SK-N-SH treated with all-trans-retinoic acid at 6 μM for 48 hours (cell line): ENCODE data around the gene RITA1.

ENCODE experiments used
- ARNTL ChIP-seq: fragments of 450-650 bp; formaldehyde crosslinking; IDR thresholded peaks from 2 replicates; pipeline ENCODE4 v1.5.0; 2020; ENCODE audit warnings: low read depth, mild to moderate bottlenecking, moderate library complexity, borderline replicate concordance
- RARB ChIP-seq: fragments of 250-450 bp; sonication (Bioruptor Pico); IDR thresholded peaks from 2 replicates; pipeline ENCODE4 v1.8.0; 2021; ENCODE audit warnings: mild to moderate bottlenecking, moderate library complexity
- ZC3H10 ChIP-seq: fragments of 250-450 bp; sonication (Bioruptor Pico); IDR thresholded peaks from 2 replicates; pipeline ENCODE4 v1.5.1; 2021; ENCODE audit warnings: mild to moderate bottlenecking, moderate library complexity
- ZFP3 ChIP-seq: fragments of 250-450 bp; sonication (Bioruptor Pico); IDR thresholded peaks from 2 replicates; pipeline ENCODE4 v1.5.0; 2020; ENCODE audit warnings: mild to moderate bottlenecking, moderate library complexity
- ZFP30 ChIP-seq: fragments of 450-650 bp; formaldehyde crosslinking; IDR thresholded peaks from 2 replicates; pipeline ENCODE4 v1.5.0; 2022; ENCODE audit warnings: mild to moderate bottlenecking, moderate library complexity
- ZNF565 ChIP-seq: fragments of 450-650 bp; formaldehyde crosslinking; conservative IDR thresholded peaks from 2 replicates; pipeline ENCODE4 v1.5.0; 2020; ENCODE audit warnings: low read depth, mild to moderate bottlenecking, moderate library complexity
- ZNF70 ChIP-seq: fragments of 450-650 bp; formaldehyde crosslinking; IDR thresholded peaks from 2 replicates; pipeline ENCODE4 v1.5.0; 2020; ENCODE audit warnings: mild to moderate bottlenecking, moderate library complexity
- TF ChIP-seq, protein P1 (sequence below): fragments of 250-450 bp; sonication (Bioruptor Pico); IDR thresholded peaks from 2 replicates; pipeline ENCODE4 v1.8.0; 2020; ENCODE audit warnings: mild to moderate bottlenecking, moderate library complexity, borderline replicate concordance
- TF ChIP-seq, protein P2 (sequence below): fragments of 250-450 bp; sonication (Bioruptor Pico); IDR thresholded peaks from 2 replicates; pipeline ENCODE4 v1.5.1; 2021; ENCODE audit warnings: mild to moderate bottlenecking, moderate library complexity
- TF ChIP-seq, protein P3 (sequence below): fragments of 250-450 bp; sonication (Bioruptor Pico); IDR thresholded peaks from 2 replicates; pipeline ENCODE4 v1.5.0; 2020; ENCODE audit warnings: mild to moderate bottlenecking, moderate library complexity

DNA sequence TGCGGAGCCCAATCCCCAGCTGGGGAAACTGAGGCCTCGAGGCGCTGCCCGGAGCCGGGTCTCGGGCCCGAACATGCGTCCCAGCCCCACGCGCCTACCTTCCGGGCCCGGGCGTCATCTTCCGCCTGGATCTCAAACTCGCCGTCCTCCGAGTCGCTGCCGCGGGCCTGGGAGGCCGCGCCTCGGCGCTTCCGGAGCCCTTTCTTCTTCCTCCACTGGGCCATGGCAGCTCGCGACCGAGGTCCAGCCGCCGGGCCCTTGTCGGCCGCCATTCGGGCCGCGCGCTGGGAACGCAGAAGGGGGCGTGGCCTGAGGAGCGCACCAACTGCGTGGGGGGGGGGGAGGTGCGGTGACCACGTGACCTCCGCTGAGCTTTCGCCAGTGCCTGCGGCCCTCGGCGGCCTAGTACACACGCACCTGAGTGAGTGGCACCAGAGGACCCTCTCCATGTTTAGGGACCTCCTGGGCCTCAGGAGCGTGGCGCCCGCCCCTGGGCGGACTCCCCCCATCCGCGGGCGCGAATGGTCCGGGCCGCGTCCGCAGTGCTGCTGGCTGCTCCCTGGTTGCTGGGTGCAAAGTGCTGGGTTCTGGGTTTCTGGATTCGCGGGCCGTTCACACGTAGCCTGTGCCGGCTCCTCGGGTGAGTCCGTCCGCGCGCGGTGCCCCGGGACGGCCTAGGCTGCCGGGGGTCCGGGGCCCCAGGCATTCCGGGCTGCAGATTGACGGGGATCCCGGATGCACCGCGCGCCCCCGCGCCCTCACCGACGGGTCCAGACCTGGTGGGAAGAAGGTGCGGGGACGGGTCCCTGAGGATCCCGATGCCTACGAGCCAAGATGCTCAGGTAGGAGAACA is at the start of gene RITA1, which contains the start of gene DDX54:
- TF ChIP-seq ZFP3 = no peak
- TF ChIP-seq, protein P1, sequence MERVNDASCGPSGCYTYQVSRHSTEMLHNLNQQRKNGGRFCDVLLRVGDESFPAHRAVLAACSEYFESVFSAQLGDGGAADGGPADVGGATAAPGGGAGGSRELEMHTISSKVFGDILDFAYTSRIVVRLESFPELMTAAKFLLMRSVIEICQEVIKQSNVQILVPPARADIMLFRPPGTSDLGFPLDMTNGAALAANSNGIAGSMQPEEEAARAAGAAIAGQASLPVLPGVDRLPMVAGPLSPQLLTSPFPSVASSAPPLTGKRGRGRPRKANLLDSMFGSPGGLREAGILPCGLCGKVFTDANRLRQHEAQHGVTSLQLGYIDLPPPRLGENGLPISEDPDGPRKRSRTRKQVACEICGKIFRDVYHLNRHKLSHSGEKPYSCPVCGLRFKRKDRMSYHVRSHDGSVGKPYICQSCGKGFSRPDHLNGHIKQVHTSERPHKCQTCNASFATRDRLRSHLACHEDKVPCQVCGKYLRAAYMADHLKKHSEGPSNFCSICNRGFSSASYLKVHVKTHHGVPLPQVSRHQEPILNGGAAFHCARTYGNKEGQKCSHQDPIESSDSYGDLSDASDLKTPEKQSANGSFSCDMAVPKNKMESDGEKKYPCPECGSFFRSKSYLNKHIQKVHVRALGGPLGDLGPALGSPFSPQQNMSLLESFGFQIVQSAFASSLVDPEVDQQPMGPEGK = no peak
- no peak for TF ChIP-seq ZFP30 (CRISPR knock-in tag)
- TF ChIP-seq, protein P2, sequence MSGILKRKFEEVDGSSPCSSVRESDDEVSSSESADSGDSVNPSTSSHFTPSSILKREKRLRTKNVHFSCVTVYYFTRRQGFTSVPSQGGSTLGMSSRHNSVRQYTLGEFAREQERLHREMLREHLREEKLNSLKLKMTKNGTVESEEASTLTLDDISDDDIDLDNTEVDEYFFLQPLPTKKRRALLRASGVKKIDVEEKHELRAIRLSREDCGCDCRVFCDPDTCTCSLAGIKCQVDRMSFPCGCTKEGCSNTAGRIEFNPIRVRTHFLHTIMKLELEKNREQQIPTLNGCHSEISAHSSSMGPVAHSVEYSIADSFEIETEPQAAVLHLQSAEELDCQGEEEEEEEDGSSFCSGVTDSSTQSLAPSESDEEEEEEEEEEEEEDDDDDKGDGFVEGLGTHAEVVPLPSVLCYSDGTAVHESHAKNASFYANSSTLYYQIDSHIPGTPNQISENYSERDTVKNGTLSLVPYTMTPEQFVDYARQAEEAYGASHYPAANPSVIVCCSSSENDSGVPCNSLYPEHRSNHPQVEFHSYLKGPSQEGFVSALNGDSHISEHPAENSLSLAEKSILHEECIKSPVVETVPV = no peak
- TF ChIP-seq, protein P3, sequence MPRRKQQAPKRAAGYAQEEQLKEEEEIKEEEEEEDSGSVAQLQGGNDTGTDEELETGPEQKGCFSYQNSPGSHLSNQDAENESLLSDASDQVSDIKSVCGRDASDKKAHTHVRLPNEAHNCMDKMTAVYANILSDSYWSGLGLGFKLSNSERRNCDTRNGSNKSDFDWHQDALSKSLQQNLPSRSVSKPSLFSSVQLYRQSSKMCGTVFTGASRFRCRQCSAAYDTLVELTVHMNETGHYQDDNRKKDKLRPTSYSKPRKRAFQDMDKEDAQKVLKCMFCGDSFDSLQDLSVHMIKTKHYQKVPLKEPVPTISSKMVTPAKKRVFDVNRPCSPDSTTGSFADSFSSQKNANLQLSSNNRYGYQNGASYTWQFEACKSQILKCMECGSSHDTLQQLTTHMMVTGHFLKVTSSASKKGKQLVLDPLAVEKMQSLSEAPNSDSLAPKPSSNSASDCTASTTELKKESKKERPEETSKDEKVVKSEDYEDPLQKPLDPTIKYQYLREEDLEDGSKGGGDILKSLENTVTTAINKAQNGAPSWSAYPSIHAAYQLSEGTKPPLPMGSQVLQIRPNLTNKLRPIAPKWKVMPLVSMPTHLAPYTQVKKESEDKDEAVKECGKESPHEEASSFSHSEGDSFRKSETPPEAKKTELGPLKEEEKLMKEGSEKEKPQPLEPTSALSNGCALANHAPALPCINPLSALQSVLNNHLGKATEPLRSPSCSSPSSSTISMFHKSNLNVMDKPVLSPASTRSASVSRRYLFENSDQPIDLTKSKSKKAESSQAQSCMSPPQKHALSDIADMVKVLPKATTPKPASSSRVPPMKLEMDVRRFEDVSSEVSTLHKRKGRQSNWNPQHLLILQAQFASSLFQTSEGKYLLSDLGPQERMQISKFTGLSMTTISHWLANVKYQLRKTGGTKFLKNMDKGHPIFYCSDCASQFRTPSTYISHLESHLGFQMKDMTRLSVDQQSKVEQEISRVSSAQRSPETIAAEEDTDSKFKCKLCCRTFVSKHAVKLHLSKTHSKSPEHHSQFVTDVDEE (CRISPR knock-in tag) = no peak
- TF ChIP-seq ZC3H10 (CRISPR knock-in tag) = no peak
- TF ChIP-seq ARNTL (CRISPR knock-in tag) = no peak
- TF ChIP-seq ZNF70 (CRISPR knock-in tag) = no peak
- TF ChIP-seq RARB (CRISPR knock-in tag) = no peak
- no peak for TF ChIP-seq ZNF565
